TTC549 (cell line): ENCODE measurements around the gene AUH.

ENCODE experiments used
- FAIRE-seq: peaks from 2 replicates; lab custom pipeline; 2012; peaks lifted over from hg19 to GRCh38; lab: Jason Lieb, UNC

The AUH gene

GRCh38 chr9:91187965-91188344 is 173.8 kb downstream of the AUH start:
- no peak for FAIRE-seq

- FAIRE-seq, result no peak
These were observed 174.3 kb downstream of the AUH start for GRCh38 chr9:91187311-91187964.

- FAIRE-seq, result no peak
These were observed 175.0 kb downstream of the AUH start for GRCh38 chr9:91186632-91187108.

GRCh38 chr9:91185193-91185886 is 176.4 kb downstream of the AUH start:
- no peak for FAIRE-seq

GRCh38 chr9:91182429-91183225 is 179.1 kb downstream of the AUH start:
- no peak for FAIRE-seq

- no peak for FAIRE-seq
These were observed 180.2 kb downstream of the AUH start for GRCh38 chr9:91181541-91181940.

GRCh38 chr9:91180930-91181268 is 180.8 kb downstream of the AUH start:
- no peak for FAIRE-seq

GRCh38 chr9:91180240-91180929 is 181.3 kb downstream of the AUH start:
- no peak for FAIRE-seq

- FAIRE-seq, result no peak
These were observed 182.2 kb downstream of the AUH start for GRCh38 chr9:91179237-91180138.

GRCh38 chr9:91178281-91179236 is 183.2 kb downstream of the AUH start:
- FAIRE-seq, result no peak

- FAIRE-seq, result no peak
These were observed 183.9 kb downstream of the AUH start for GRCh38 chr9:91177661-91178280.

GRCh38 chr9:91177081-91177480 is 184.6 kb downstream of the AUH start:
- no peak for FAIRE-seq

GRCh38 chr9:91176426-91176825 is 185.3 kb downstream of the AUH start:
- FAIRE-seq, result no peak

- no peak for FAIRE-seq
These were observed 186.9 kb downstream of the AUH start for GRCh38 chr9:91174772-91175171.

- no peak for FAIRE-seq
These were observed 189.4 kb downstream of the AUH start for GRCh38 chr9:91172329-91172728.

GRCh38 chr9:91170951-91171350 is 190.8 kb downstream of the AUH start:
- FAIRE-seq, result no peak

GRCh38 chr9:91166796-91167366 is 194.8 kb downstream of the AUH start:
- FAIRE-seq, result no peak

- no peak for FAIRE-seq
These were observed 196.8 kb downstream of the AUH start for GRCh38 chr9:91164724-91165520.
